KOPT-K1 (cell line): ENCODE results near the gene PLXNA4.
A peak's percentile ranks its signal among the peaks of the same experiment; 100 is the strongest.

Experiments used
- H3K27ac ChIP-seq: fragments of 200-600 bp; sonication (generic); 2 replicates; pipeline ENCODE4 v1.5.1; 2016; ENCODE audit warnings: antibody characterized with exemption, mild to moderate bottlenecking, low read depth, low read length; ENCODE audit not compliant: poor library complexity, severe bottlenecking
- H3K36me3 ChIP-seq: fragments of 200-600 bp; sonication (generic); 2 replicates; pipeline ENCODE4 v1.5.1; 2017; ENCODE audit warnings: antibody characterized with exemption, mild to moderate bottlenecking, low read length, moderate library complexity; ENCODE audit not compliant: insufficient read depth
- H3K9me3 ChIP-seq: fragments of 200-600 bp; sonication (generic); 2 replicates; pipeline ENCODE4 v1.5.1; 2017; ENCODE audit warnings: antibody characterized with exemption, low read length, mild to moderate bottlenecking; ENCODE audit not compliant: insufficient read depth, poor library complexity, severe bottlenecking

Gene PLXNA4

GRCh38 chr7:132497098-132497497 is 79.2 kb downstream of the PLXNA4 start:
- no peaks in the 10 kb centered on the region for H3K36me3 ChIP-seq
- H3K27ac ChIP-seq, result no peak overlapping the region
- no peaks in the 10 kb centered on the region for H3K9me3 ChIP-seq

- Histone ChIP-seq H3K9me3 (no peaks in the 10 kb centered on the region), H3K27ac (no peak overlapping the region), H3K36me3 (no peaks in the 10 kb centered on the region)
These were observed 80.3 kb downstream of the PLXNA4 start for GRCh38 chr7:132495936-132496335.

DNA sequence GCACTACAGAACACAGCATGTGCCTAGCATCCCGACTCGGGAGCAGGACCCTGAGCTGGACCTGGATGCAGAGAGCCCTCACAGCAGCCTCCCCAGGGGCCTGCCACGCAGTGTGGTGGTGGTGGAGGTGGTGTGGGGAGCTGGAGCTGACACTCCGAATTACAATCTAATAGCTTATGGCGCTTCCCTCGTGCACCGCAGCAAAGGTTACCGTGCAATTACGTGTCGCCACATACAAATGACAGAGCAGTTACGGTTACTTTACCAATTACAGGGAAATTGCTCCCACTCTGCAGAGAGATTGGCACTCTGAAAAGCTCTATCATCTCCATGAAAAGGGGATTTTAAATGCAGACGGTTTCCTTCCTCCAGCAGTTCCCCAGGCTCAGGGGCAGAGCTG is 81.8 kb downstream of the PLXNA4 start:
- H3K36me3 ChIP-seq, result no peaks in the 10 kb centered on the region
- H3K27ac ChIP-seq, result no peak overlapping the region
- H3K9me3 ChIP-seq, result no peaks in the 10 kb centered on the region

DNA sequence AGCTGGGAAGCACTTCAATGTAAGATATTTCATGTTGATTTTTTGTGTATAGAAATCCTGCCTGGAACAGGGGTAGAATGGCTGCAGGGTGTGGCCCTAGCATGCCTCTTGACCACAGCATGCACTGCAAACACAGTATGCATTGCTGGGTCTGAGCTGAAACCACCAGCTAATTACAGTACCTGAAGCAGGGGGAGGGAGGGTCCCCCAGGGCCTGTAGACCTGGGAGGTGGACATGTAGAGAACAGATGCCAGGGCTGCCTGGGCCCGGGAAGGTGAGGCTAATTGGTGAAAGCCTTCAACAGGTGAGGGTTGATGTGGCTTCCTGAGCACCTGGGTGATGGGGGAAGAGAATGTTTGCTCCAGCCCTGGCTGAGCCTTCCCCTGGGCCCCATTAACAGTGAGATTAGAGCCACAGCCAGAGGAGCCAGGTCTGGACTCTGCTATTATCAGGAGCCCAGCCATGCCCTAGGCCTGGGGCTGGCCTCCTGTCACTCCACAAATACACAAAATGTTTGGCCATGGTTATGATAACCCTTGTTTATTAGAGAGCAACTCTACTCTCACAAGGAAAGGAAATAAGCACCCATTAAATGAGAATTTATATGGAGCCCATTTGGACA is 83.3 kb downstream of the PLXNA4 start:
- Histone ChIP-seq H3K9me3 (peaks cover 4% of the 10 kb centered on the region), H3K36me3 (no peaks in the 10 kb centered on the region), H3K27ac (no peak overlapping the region)

GRCh38 chr7:132491391-132491945 is 84.8 kb downstream of the PLXNA4 start:
- H3K27ac ChIP-seq, result no peak overlapping the region
- H3K36me3 ChIP-seq, result no peaks in the 10 kb centered on the region
- peaks cover 4% of the 10 kb centered on the region for H3K9me3 ChIP-seq

DNA sequence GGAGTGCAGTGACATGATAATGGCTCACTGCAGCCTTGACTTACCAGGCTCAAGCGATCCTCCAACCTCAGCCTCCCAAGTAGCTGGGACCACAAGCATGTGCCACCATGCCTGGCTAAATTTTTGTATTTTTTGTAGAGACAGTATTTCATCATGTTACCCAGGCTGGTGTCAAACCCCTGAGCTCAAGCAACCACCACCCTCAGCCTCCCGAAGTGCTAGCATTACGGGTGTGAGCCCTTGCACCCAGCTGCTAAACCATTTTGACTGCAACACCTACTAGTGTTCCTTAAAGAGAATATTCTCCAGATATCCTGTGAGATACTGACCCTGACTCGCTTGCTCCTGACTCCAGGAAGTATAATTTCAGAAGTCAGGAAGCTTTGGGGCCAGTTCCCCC is 85.8 kb downstream of the PLXNA4 start:
- Histone ChIP-seq H3K9me3 (peaks cover 4% of the 10 kb centered on the region), H3K27ac (no peak overlapping the region), H3K36me3 (no peaks in the 10 kb centered on the region)

GRCh38 chr7:132489776-132490237 is 86.5 kb downstream of the PLXNA4 start:
- Histone ChIP-seq H3K9me3 (peaks cover 4% of the 10 kb centered on the region), H3K27ac (no peak overlapping the region), H3K36me3 (no peaks in the 10 kb centered on the region)

GRCh38 chr7:132488634-132489302 is 87.5 kb downstream of the PLXNA4 start:
- Histone ChIP-seq H3K9me3 (peaks cover 4% of the 10 kb centered on the region), H3K36me3 (no peaks in the 10 kb centered on the region), H3K27ac (no peak overlapping the region)

DNA sequence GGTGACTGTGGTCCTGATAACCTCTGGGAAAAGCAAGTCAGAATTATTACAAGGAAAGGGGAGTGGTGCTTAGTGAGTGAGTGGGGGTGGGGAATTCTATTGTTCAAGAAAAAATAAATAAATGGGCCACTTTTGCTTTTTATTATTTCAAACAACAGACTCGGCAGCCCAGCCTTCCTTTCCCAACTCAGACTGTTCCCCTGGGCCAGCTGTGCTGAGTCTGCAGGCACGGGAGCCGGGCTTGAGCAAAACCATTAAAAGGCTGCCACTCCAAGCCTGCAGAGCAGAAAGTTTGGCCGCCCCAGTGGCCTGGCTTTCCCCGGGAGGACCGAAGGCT is 90.0 kb downstream of the PLXNA4 start:
- H3K27ac ChIP-seq, result peak overlapping the region; percentile 35
- H3K9me3 ChIP-seq, result peaks cover 4% of the 10 kb centered on the region
- no peaks in the 10 kb centered on the region for H3K36me3 ChIP-seq

DNA sequence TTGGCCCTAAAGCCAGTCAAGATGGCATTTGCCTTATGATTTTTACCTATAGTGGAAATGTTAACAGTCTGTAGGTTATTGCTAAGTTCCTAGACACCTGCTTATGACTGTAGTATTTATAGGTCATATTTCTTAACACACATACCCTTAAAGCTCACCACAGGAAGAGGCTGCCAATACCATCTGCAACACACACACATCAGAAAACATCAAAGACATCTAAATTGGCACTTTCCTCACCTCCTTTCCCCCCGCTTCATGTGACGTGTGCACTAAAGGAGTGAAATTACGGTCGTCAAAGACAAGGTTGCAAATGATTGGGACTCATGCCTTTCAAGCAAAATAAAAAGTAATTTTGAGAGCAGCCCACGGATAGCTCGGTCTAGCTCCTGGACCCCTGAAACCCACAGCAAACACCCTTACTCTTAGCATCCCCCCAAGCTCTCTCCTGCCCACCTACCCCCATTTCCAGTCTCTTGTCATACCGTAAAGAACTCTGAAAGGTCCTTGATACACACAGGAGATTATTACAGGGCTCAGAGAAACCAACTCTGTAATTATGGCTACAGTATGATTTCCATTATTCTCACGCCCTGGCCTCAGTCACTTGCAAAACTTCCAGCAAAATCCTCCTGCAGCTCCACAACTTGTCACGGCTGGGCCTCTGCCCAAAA is 90.5 kb downstream of the PLXNA4 start:
- Histone ChIP-seq H3K27ac (peak overlapping the region; percentile 38), H3K36me3 (no peaks in the 10 kb centered on the region)

GRCh38 chr7:132485136-132485535 is 91.1 kb downstream of the PLXNA4 start:
- H3K9me3 ChIP-seq, result peaks cover 4% of the 10 kb centered on the region
- peak overlapping the region; percentile 38 for H3K27ac ChIP-seq
- no peaks in the 10 kb centered on the region for H3K36me3 ChIP-seq

More for the DNA sequence above, 90.5 kb downstream of the PLXNA4 start:
- H3K9me3 ChIP-seq, result peaks cover 4% of the 10 kb centered on the region

DNA sequence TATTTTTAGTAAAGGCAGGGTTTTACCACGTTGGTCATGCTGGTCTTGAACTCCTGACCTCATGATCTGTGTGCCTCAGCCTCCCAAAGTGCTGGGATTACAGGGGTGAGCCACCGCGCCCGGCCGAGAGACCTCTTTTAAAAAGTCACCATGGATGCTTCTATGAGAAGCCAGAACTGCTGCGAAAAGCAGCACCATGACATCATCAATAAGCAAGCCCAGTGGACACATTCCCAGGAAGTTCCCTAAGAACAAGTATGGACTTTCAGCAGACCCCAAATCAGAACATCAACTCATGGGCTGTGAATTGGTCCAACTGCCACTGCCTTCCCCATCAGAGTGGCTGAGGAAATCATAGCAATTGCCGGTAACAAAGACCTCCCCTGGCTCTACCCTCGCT is 93.4 kb downstream of the PLXNA4 start:
- Histone ChIP-seq H3K27ac (no peak overlapping the region), H3K36me3 (no peaks in the 10 kb centered on the region), H3K9me3 (no peaks in the 10 kb centered on the region)

GRCh38 chr7:132480534-132480933 is 95.7 kb downstream of the PLXNA4 start:
- Histone ChIP-seq H3K36me3 (no peaks in the 10 kb centered on the region), H3K9me3 (no peaks in the 10 kb centered on the region), H3K27ac (no peak overlapping the region)

GRCh38 chr7:132476541-132476940 is 99.7 kb downstream of the PLXNA4 start:
- Histone ChIP-seq H3K9me3 (no peaks in the 10 kb centered on the region), H3K36me3 (no peaks in the 10 kb centered on the region), H3K27ac (no peak overlapping the region)

- no peak overlapping the region for H3K27ac ChIP-seq
- no peaks in the 10 kb centered on the region for H3K9me3 ChIP-seq
- no peaks in the 10 kb centered on the region for H3K36me3 ChIP-seq
These were observed 100.6 kb downstream of the PLXNA4 start for GRCh38 chr7:132475669-132476116.
